CD4-positive, alpha-beta T cell (primary cell): Measurements from ENCODE around the gene MAML2. TPM values are rescaled to one million over a fixed set of nuclear protein-coding genes. Genes with fewer than 3 reads are reported as not detected.

Source experiments
- ATAC-seq: fragments of 200-7000 bp; cut with Tn5 transposase; one replicate; pipeline ENCODE4 v1.10.0; 2022; ENCODE audit warnings: mild to moderate bottlenecking; ENCODE audit not compliant: poor library complexity
- CTCF ChIA-PET: fragments of 350-600 bp; sonication (Branson Sonifier 250); formaldehyde crosslinking; loops from one replicate; lab custom pipeline; 2021; ENCODE audit warnings: antibody characterized with exemption, inconsistent platforms; lab: Charles Lee
- POLR2A ChIA-PET: fragments of 350-600 bp; sonication (Branson Sonifier 250); formaldehyde crosslinking; loops from one replicate; lab custom pipeline; 2021; ENCODE audit warnings: antibody characterized with exemption, inconsistent platforms; lab: Charles Lee
- DNase-seq, 14 experiments: peaks; one replicate each; pipeline ENCODE4 v3.0.0-alpha.2; 2013 to 2020; ENCODE audit warnings: mixed read lengths in 2 of 14
- H3K27ac ChIP-seq, 2 donors: one replicate each; pipeline versions ENCODE4 v1.5.1 to v1.7.0; 2013; ENCODE audit warnings: low read length in 2 of 2, low read depth in 1 of 2, mild to moderate bottlenecking in 1 of 2
- H3K27me3 ChIP-seq, 2 experiments: 1 replicate in 1 of 2; 2 replicates in 1 of 2; pipeline versions ENCODE4 v1.6.1 to v1.7.0; 2013; ENCODE audit warnings: low read length in 2 of 2, control low read depth in 1 of 2, mild to moderate bottlenecking in 1 of 2, moderate library complexity in 1 of 2; ENCODE audit not compliant: insufficient read depth in 2 of 2, control insufficient read depth in 1 of 2
- H3K36me3 ChIP-seq: one replicate; pipeline ENCODE4 v1.6.1; 2013; ENCODE audit warnings: low read length, control low read depth; ENCODE audit not compliant: insufficient read depth
- H3K4me1 ChIP-seq: one replicate; pipeline ENCODE4 v1.6.1; 2013; ENCODE audit warnings: low read length, control low read depth; ENCODE audit not compliant: insufficient read depth
- H3K4me3 ChIP-seq: one replicate; pipeline ENCODE4 v1.5.1; 2013; ENCODE audit warnings: mild to moderate bottlenecking, low read length, moderate library complexity
- H3K9me3 ChIP-seq, 2 experiments: 1 replicate in 1 of 2; 2 replicates in 1 of 2; pipeline versions ENCODE4 v1.6.1 to v1.7.0; 2013; ENCODE audit warnings: low read length in 2 of 2, mild to moderate bottlenecking in 2 of 2, control low read depth in 1 of 2, moderate library complexity in 1 of 2; ENCODE audit not compliant: control insufficient read depth in 1 of 2, insufficient read depth in 1 of 2
- H3K27ac Mint-ChIP-seq: one replicate; pipeline ENCODE4 v1.8.0; 2020; ENCODE audit warnings: mixed read lengths
- H3K27me3 Mint-ChIP-seq: one replicate; pipeline ENCODE4 v1.8.0; 2021; ENCODE audit warnings: mixed read lengths
- H3K36me3 Mint-ChIP-seq: one replicate; pipeline ENCODE4 v1.8.0; 2021; ENCODE audit warnings: low read depth, mixed read lengths
- H3K4me1 Mint-ChIP-seq: one replicate; pipeline ENCODE4 v1.8.0; 2021; ENCODE audit warnings: low read depth, mixed read lengths
- H3K4me3 Mint-ChIP-seq: one replicate; pipeline ENCODE4 v1.8.0; 2020; ENCODE audit warnings: mild to moderate bottlenecking, mixed read lengths
- H3K9me3 Mint-ChIP-seq: one replicate; pipeline ENCODE4 v1.8.0; 2020; ENCODE audit warnings: mixed read lengths
- intact Hi-C, 2 experiments: fragments of 100-400 bp; cut with DNase I in 1 of 2; cut with micrococcal nuclease in 1 of 2; formaldehyde crosslinking; loops; one replicate each; pipeline versions ENCODE4 v1.15.1 to v1.9.0; 2023 to 2025; cut with DNase I, micrococcal nuclease
- total RNA-seq, 174 experiments: library from RNA in 2 of 174; stranded (reverse) in 2 of 174; gene quantifications; one replicate each; pipeline ENCODE4 v1.2.3 and lab custom pipeline; 2021 to 2026
- TF ChIP-seq, protein P1 (sequence below): fragments of 200-600 bp; IDR thresholded peaks from one replicate; pipeline ENCODE4 v1.8.0; 2022; ENCODE audit warnings: antibody characterized with exemption, mild to moderate bottlenecking

Gene MAML2
- total RNA-seq, 2 experiments from 2014 or later: 58.8 to 59.8 TPM

GRCh38 chr11:96010683-96011082 is 332.3 kb downstream of the MAML2 start:
- TF ChIP-seq, protein P1, sequence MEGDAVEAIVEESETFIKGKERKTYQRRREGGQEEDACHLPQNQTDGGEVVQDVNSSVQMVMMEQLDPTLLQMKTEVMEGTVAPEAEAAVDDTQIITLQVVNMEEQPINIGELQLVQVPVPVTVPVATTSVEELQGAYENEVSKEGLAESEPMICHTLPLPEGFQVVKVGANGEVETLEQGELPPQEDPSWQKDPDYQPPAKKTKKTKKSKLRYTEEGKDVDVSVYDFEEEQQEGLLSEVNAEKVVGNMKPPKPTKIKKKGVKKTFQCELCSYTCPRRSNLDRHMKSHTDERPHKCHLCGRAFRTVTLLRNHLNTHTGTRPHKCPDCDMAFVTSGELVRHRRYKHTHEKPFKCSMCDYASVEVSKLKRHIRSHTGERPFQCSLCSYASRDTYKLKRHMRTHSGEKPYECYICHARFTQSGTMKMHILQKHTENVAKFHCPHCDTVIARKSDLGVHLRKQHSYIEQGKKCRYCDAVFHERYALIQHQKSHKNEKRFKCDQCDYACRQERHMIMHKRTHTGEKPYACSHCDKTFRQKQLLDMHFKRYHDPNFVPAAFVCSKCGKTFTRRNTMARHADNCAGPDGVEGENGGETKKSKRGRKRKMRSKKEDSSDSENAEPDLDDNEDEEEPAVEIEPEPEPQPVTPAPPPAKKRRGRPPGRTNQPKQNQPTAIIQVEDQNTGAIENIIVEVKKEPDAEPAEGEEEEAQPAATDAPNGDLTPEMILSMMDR: no peak
- H3K27ac Mint-ChIP-seq: no peak overlapping the region
- peaks cover 21% of the 10 kb centered on the region for H3K4me1 Mint-ChIP-seq
- no peaks in the 10 kb centered on the region for H3K9me3 ChIP-seq
- H3K4me3 Mint-ChIP-seq: no peak overlapping the region
- DNase-seq: no peak
- H3K4me3 ChIP-seq: no peak overlapping the region
- H3K4me1 ChIP-seq: peaks cover 26% of the 10 kb centered on the region
- no peak for ATAC-seq
- ChIA-PET CTCF (interaction anchor here (6.2 kb wide), 1 partner anchor 332 kb away, joined by 80 read pairs; the partner anchor contains the start of gene MAML2), POLR2A (no interaction called here)
- H3K27ac ChIP-seq: no peak overlapping the region
- H3K36me3 Mint-ChIP-seq: no peaks in the 10 kb centered on the region
- H3K27me3 Mint-ChIP-seq: no peaks in the 10 kb centered on the region
- H3K9me3 Mint-ChIP-seq: no peaks in the 10 kb centered on the region
- H3K27me3 ChIP-seq: no peaks in the 10 kb centered on the region
- H3K36me3 ChIP-seq: no peaks in the 10 kb centered on the region
- intact Hi-C loops: loop anchor here in 1 of 2 experiments (5.0 kb wide), 2 partner anchors 197 to 218 kb away; partner anchors contain the start of gene CEP57

DNA sequence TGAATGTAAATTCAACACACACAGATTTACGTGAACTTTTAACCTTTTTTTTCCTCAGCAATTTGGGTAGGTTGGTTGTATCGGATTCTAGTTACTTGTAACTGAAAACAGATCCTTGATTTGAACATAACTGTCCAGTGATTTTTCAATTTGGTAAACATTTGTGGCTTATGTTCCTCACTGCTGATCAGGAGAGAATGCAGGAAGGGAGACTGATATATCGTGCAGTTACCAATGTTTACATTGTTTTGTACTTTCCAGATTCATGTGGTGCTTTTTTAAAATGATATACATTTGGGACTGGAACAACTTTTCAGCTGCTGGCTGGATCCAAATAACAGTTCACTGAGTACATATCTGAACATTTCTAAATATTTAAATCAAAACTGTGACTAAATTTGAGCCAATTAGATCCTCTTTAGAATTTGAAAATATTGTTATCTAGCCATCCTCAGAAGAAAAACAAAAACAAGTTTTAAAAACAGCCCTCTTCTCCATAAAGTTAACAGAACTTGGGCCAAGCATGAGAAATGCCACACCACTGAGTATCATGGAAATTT is 334.8 kb downstream of the MAML2 start:
- intact Hi-C loops: no loop called here
- H3K27ac Mint-ChIP-seq: peak overlapping the region; percentile 9
- POLR2A ChIA-PET: no interaction called here
- peaks cover 6% of the 10 kb centered on the region for H3K36me3 Mint-ChIP-seq
- TF ChIP-seq, protein P1: no peak
- H3K27me3 Mint-ChIP-seq: no peaks in the 10 kb centered on the region
- H3K4me3 Mint-ChIP-seq: no peak overlapping the region
- no peaks in the 10 kb centered on the region for H3K27me3 ChIP-seq
- ATAC-seq: no peak
- no peaks in the 10 kb centered on the region for H3K36me3 ChIP-seq
- no peaks in the 10 kb centered on the region for H3K9me3 ChIP-seq
- H3K9me3 Mint-ChIP-seq: no peaks in the 10 kb centered on the region
- H3K4me1 ChIP-seq: peaks cover 7% of the 10 kb centered on the region
- no peak for DNase-seq
- CTCF ChIA-PET: no interaction called here
- peaks cover 21% of the 10 kb centered on the region for H3K4me1 Mint-ChIP-seq
- no peak overlapping the region for H3K27ac ChIP-seq
- H3K4me3 ChIP-seq: no peak overlapping the region

- Mint-ChIP-seq H3K4me3 (no peak overlapping the region), H3K27me3 (no peaks in the 10 kb centered on the region), H3K4me1 (peaks cover 38% of the 10 kb centered on the region), H3K9me3 (peaks cover 7% of the 10 kb centered on the region), H3K27ac (no peak overlapping the region), H3K36me3 (peaks cover 16% of the 10 kb centered on the region)
- Histone ChIP-seq H3K36me3 (no peaks in the 10 kb centered on the region), H3K4me3 (no peak overlapping the region), H3K4me1 (no peaks in the 10 kb centered on the region), H3K27ac (no peak overlapping the region), H3K9me3 (no peaks in the 10 kb centered on the region), H3K27me3 (no peaks in the 10 kb centered on the region)
- ATAC-seq (no peak), DNase-seq (no peak)
- ChIA-PET POLR2A (no interaction called here), CTCF (interaction anchor here (1.8 kb wide), 1 partner anchor 337 kb away, joined by 4 read pairs; the partner anchor contains the start of gene MAML2)
- intact Hi-C loops: no loop called here
- TF ChIP-seq, protein P1: no peak
Observed at GRCh38 chr11:96006037-96006436, 337.0 kb downstream of the MAML2 start.
